Endothelial cell (in vitro differentiated cells): Measurements from ENCODE around the gene TMPRSS11F. TPM values are rescaled to one million over a fixed set of nuclear protein-coding genes. Genes with fewer than 3 reads are reported as not detected.

Experiments used
- DNase-seq: peaks from one replicate; pipeline ENCODE4 v3.0.0; 2021; ENCODE audit warnings: low spot score
- H3K27ac Mint-ChIP-seq: one replicate; pipeline ENCODE4 v1.8.0; 2021; ENCODE audit warnings: mixed read lengths, inconsistent platforms; ENCODE audit not compliant: unreplicated experiment
- H3K27me3 Mint-ChIP-seq: one replicate; pipeline ENCODE4 v1.8.0; 2021; ENCODE audit warnings: mild to moderate bottlenecking, moderate library complexity, mixed read lengths, inconsistent platforms; ENCODE audit not compliant: unreplicated experiment
- H3K36me3 Mint-ChIP-seq: one replicate; pipeline ENCODE4 v1.8.0; 2021; ENCODE audit warnings: mild to moderate bottlenecking, low read depth, mixed read lengths, inconsistent platforms; ENCODE audit not compliant: unreplicated experiment
- H3K4me1 Mint-ChIP-seq: one replicate; pipeline ENCODE4 v1.8.0; 2021; ENCODE audit warnings: mild to moderate bottlenecking, mixed read lengths, inconsistent platforms; ENCODE audit not compliant: unreplicated experiment
- H3K4me3 Mint-ChIP-seq: one replicate; pipeline ENCODE4 v1.8.0; 2021; ENCODE audit warnings: mild to moderate bottlenecking, mixed read lengths, inconsistent platforms; ENCODE audit not compliant: unreplicated experiment
- H3K9me3 Mint-ChIP-seq: one replicate; pipeline ENCODE4 v1.8.0; 2021; ENCODE audit warnings: mixed read lengths, inconsistent platforms; ENCODE audit not compliant: unreplicated experiment
- total RNA-seq: library from RNA; stranded (reverse); fragmentation: NEBNext Ultra II Directional; extraction: Animal tissue kit (Norgen Biotek cat#: 25700); gene quantifications from one replicate; pipeline ENCODE4 v1.2.1, GENCODE V29; 2021; ENCODE audit not compliant: unreplicated experiment
- TF ChIP-seq, protein P1 (sequence below): fragments of 200-600 bp; sonication (generic); IDR thresholded peaks from one replicate; pipeline ENCODE4 v1.5.0; 2021; ENCODE audit warnings: antibody characterized with exemption; ENCODE audit not compliant: unreplicated experiment

TMPRSS11F gene
- total RNA-seq, 1 donor from 2014 or later = not detected

DNA sequence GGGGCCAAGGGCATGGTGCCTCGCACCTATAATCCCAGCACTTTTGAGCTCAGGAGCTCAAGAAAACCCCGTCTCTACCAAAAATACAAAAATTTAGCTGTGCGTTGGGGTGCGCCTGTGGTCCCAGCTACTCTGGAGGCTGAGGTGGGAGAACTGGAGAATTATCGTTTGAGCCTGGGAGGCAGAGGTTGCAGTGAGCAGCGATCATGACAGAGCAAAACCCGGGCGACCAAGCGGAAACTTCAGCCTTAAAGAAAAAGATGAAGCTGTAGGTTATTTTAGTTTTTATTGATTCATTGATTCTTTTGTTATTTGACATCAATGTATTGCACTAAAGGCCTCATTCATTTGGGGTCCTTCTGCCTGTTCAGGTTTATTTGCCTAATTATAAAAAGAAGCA is 5.4 kb downstream of the TMPRSS11F start:
- H3K27me3 Mint-ChIP-seq = no peaks in the 10 kb centered on the region
- TF ChIP-seq, protein P1, sequence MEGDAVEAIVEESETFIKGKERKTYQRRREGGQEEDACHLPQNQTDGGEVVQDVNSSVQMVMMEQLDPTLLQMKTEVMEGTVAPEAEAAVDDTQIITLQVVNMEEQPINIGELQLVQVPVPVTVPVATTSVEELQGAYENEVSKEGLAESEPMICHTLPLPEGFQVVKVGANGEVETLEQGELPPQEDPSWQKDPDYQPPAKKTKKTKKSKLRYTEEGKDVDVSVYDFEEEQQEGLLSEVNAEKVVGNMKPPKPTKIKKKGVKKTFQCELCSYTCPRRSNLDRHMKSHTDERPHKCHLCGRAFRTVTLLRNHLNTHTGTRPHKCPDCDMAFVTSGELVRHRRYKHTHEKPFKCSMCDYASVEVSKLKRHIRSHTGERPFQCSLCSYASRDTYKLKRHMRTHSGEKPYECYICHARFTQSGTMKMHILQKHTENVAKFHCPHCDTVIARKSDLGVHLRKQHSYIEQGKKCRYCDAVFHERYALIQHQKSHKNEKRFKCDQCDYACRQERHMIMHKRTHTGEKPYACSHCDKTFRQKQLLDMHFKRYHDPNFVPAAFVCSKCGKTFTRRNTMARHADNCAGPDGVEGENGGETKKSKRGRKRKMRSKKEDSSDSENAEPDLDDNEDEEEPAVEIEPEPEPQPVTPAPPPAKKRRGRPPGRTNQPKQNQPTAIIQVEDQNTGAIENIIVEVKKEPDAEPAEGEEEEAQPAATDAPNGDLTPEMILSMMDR = no peak
- no peaks in the 10 kb centered on the region for H3K9me3 Mint-ChIP-seq
- no peak overlapping the region for H3K4me3 Mint-ChIP-seq
- DNase-seq = no peak
- no peaks in the 10 kb centered on the region for H3K36me3 Mint-ChIP-seq
- no peak overlapping the region for H3K27ac Mint-ChIP-seq
- H3K4me1 Mint-ChIP-seq = no peaks in the 10 kb centered on the region

DNA sequence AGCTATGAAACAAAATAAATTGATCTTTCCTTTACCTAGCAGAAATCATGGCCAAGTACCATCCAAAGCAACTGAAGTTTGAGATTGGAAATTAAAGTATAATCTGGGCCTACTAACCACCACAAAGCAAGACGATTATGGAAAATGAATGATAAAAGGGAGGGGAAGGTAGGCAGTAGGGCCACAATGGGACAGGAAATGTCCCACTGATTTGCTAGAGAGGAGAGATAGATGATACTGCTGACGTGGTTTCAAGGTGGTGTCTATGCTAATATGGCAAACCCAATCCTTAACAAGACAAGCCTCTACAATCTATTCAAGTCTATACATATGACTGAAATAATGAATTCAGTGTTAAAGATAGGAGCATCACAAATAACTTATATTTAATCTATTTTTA is 6.1 kb downstream of the TMPRSS11F start:
- no peak overlapping the region for H3K27ac Mint-ChIP-seq

DNA sequence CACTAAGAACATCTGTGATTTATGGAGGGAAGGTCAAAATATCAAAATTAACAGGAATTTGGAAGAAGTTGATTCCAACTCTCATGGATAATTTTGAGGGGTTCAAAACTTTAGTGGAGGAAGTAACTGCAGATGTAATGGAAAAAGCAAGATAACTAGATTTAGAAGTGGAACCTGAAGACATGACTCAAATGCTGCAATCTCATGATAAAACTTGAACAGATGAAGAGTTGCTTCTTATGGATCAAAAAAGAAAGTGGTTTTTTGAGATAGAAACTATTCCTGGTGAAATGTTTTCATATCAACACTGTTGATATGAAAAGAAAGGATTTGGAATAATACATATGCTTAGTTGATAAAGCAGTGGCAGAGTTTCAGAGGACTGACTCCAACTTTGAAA is 9.7 kb downstream of the TMPRSS11F start:
- Mint-ChIP-seq H3K27ac (no peak overlapping the region), H3K27me3 (no peaks in the 10 kb centered on the region), H3K9me3 (no peaks in the 10 kb centered on the region), H3K36me3 (no peaks in the 10 kb centered on the region), H3K4me1 (no peaks in the 10 kb centered on the region), H3K4me3 (no peak overlapping the region)
- DNase-seq = no peak
- TF ChIP-seq, protein P1 = no peak

More for the DNA sequence above, 6.1 kb downstream of the TMPRSS11F start:
- Mint-ChIP-seq H3K4me1 (no peaks in the 10 kb centered on the region), H3K27me3 (no peaks in the 10 kb centered on the region), H3K4me3 (no peak overlapping the region), H3K36me3 (no peaks in the 10 kb centered on the region), H3K9me3 (no peaks in the 10 kb centered on the region)
- TF ChIP-seq, protein P1 = no peak
- DNase-seq = no peak

DNA sequence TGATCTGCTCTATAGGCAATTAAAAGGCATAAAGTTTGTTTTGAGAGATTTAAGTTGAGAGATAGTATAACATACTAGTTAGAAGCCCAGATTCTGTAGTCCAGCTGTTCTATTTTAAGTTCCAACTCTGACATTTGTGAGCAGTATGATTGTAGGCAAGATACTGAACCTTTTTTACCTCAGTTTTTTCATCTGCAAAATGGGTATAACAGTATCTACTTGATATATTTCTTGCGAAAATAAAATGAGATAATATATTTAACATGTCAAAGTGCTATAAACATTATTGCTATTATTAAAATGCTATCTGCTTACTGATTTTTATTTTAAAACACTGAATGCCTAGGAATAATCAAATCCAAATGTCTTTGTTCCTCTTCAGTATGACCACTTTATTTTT is 19.2 kb downstream of the TMPRSS11F start:
- no peak overlapping the region for H3K27ac Mint-ChIP-seq
- H3K27me3 Mint-ChIP-seq = peaks cover 4% of the 10 kb centered on the region
- no peaks in the 10 kb centered on the region for H3K36me3 Mint-ChIP-seq
- DNase-seq = no peak
- H3K4me3 Mint-ChIP-seq = no peak overlapping the region
- no peaks in the 10 kb centered on the region for H3K9me3 Mint-ChIP-seq
- TF ChIP-seq, protein P1 = no peak
- no peaks in the 10 kb centered on the region for H3K4me1 Mint-ChIP-seq

DNA sequence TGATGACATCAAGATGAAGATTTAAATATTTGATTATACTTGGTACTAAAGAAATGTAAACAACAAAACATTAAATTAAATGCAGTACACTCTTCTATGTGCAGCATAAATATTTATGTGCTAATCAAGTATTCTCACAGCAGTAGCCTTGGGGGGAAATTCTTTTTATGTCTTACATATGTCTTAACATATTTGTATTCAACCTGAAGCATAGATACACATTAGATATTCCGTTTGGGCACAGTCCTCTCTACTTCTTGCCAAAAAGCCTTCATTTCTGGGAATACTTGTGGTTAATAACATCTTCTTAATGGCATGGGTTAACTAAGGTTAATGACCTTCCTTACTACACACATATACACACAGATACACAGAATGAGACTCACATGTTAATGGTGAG is 19.8 kb downstream of the TMPRSS11F start:
- H3K27ac Mint-ChIP-seq = no peak overlapping the region
- TF ChIP-seq, protein P1 = no peak
- H3K4me3 Mint-ChIP-seq = no peak overlapping the region

More for the DNA sequence above, 19.8 kb downstream of the TMPRSS11F start:
- Mint-ChIP-seq H3K4me1 (no peaks in the 10 kb centered on the region), H3K9me3 (no peaks in the 10 kb centered on the region), H3K36me3 (no peaks in the 10 kb centered on the region), H3K27me3 (peaks cover 4% of the 10 kb centered on the region)
- no peak for DNase-seq
